ENCODE data around the gene SLITRK3. TPM values are rescaled to one million over a fixed set of nuclear protein-coding genes. Genes with fewer than 3 reads are reported as not detected.

The SLITRK3 gene
- 0.26 TPM for total RNA-seq

DNA sequence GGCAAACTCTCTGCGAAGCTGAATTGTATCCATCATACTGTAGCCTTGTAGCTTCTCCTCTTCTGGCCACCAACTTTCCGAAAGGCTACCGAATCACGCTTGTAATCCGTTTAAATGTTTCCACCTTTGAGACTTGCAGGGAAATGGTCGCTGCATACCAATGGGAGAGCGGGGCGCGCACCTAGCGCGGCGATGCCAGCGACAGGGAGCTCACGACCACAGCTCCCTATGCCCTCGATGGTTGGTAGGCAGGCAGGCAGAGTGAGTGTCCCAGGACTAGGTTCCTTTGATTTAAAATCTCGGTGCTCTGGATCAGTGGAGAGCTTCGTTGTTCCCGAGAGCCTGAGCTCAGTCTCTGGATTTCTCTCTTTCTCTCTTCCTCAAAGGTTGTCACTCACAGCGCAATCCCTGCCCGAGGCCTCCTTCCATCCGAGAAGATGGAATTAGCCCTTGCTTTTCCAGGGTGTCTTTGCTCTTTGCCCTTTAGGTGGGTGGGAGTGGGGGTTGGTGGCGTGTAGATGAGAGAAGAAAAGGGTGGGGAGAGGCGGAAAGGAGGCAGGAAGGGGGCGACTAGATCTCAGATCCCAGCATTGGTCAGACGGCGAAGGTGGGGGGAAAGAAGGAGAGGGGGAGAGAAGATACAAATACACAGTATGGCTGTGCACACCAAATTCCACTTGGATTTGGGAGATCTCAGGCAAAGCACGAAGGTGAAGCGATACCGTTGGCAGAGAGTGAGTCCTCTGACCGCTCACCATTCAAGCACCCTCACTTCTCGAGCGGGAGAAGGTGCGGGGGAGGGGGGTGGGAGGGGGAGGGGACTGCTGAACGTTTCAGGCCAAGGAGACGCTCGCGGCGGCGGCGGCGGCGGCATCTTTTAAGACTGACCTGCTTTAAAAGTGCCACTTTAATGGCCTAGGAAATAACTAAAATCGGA lies at the start of gene SLITRK3:
TSS of gene SLITRK3 (minus strand) at position 745 of the 937 bp plus-strand sequence. CDS start 5,554 bp downstream, outside the sequence.
- DNase-seq (ENCODE audit: low spot score) = no peak

DNA sequence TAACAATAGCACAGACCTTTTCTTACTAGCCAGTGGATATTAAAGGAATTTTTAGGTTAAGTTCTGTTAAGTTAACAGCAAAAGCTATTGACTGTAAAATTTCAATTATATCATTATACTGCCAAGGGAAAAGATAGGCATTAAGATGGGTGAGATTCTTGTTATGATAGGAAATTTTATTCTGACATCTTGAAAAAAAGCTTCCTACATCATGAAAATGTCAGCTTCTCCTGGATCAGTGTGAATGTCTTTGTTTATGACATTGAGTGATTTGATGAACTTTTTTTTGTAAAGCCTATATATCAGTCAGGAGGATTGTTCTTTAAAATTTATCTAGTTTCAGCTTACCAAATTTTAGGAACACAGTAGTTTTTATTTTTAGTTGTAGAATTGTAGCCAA lies 47.4 kb upstream of the SLITRK3 start:
- DNase-seq (ENCODE audit: low spot score) = no peak

DNA sequence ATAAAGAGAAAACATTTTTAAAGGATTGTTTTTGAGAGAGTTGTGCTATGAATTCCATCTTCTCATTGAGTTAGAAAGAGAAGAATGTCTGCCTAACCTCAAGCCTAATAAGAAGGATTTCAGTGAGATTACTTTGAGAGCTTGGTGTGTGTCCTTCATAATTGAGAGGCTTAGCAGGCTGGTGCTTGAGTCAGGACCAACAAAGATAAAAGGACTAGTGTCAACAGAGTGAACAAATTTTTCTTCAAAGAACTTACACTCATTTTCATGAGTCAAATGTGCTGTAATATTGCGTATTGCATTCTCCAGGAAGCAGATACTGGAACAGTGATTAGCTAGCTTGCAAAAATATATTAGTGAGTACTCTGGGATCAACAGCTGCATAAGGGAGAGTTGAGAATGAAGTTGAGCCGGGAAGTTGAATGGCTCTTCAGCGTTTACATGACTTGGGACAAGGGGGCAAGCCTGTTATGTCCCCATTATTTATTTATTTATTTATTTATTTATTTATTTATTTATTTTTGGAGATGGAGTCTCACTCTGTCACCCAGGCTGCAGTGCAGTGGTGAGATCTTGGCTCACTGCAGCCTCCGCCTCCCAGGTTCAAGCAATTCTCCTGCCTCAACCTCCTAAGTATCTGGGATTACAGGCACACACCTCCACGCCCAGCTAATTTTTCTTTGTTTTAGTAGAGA lies 37.5 kb upstream of the SLITRK3 start:
- DNase-seq (ENCODE audit: low spot score) = no peak

GRCh38 chr3:165225604-165226003 lies 29.4 kb upstream of the SLITRK3 start:
- no peak for DNase-seq (ENCODE audit: low spot score)

GRCh38 chr3:165217739-165218138 lies 21.6 kb upstream of the SLITRK3 start:
- no peak for DNase-seq (ENCODE audit: low spot score)

- no peak for DNase-seq (ENCODE audit: low spot score)
Observed at GRCh38 chr3:165212580-165212979, 16.4 kb upstream of the SLITRK3 start.

GRCh38 chr3:165211721-165212120 lies 15.5 kb upstream of the SLITRK3 start:
- DNase-seq (ENCODE audit: low spot score) = no peak

GRCh38 chr3:165210727-165211126 lies 14.5 kb upstream of the SLITRK3 start:
- no peak for DNase-seq (ENCODE audit: low spot score)

DNA sequence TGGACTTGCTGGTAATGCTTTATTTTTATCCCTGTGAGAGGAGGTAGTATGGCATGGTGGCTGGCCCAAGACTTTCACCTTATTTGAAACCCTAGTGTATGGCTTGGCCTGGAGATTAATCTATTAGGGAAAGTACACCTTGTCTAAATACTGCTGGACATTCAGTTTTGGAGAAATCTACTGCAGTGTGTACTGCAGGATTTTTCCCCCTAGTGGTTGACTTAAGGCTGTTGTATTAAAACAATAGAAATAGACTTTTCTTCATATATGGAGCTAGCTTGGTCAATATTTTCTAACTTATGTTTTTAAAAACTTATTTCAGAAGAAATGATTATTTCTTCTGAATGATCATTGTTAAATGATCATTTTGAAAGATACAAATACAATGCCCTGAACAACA lies 13.9 kb upstream of the SLITRK3 start:
- DNase-seq (ENCODE audit: low spot score) = no peak

DNA sequence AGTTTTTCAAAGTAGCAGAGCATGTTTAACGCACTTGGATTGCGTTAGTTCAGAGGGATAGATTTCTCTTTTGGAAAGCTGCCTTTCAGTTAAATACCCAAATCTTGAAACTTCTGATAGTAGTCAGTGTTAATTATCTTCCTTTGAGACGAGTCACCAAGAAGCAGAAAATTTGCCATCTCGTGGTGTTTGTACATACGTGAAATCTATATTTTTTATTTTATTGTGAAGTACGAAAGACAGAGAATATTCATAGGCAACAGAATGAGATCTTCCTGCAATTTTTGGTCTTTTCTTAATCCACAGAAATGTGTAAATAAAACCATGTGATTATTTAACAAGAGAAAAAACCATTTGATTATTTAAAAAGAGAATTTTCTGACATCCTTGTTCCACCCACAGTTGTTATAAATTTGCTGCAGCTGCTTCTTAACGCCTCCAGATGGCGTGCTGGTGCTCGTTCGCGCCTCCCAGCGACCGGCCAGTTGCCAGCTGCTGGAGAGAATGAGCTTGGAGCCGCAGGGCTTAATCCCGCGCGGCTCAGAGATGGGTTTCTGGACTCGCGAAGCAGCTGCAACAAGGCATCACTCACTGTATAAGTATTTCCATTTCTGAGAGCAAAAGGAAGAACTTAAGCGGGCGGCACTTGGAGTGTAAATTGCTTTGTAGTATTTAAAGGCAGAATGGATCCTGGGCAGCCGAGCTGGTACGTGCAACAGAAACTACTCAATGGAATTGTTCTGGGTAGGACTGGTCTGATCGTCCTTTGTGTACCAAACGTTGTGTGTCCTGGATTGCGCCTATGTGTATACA lies 10.5 kb upstream of the SLITRK3 start:
- peak; percentile 66 for DNase-seq (ENCODE audit: low spot score)

DNA sequence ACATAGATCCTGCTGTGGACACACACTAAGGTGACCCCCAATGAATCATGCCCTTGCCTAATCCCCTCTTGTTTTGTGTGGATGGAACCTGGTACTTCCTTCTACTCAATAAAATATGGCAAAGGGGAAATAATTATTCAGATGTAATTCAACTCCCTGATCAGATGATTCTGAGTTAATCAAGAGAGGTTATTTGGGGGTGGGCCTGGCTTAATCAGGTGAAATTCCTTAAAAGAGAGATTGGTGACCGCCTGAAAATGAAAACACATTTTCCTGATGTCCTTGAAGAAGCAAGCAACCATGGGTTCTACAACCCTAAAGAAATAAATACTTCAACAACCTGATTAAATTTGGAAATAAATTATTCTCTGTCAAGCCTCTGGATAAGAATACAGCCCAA lies 8.3 kb upstream of the SLITRK3 start:
- DNase-seq (ENCODE audit: low spot score) = no peak

GRCh38 chr3:165202995-165203394 lies 6.8 kb upstream of the SLITRK3 start:
- DNase-seq (ENCODE audit: low spot score) = no peak

DNA sequence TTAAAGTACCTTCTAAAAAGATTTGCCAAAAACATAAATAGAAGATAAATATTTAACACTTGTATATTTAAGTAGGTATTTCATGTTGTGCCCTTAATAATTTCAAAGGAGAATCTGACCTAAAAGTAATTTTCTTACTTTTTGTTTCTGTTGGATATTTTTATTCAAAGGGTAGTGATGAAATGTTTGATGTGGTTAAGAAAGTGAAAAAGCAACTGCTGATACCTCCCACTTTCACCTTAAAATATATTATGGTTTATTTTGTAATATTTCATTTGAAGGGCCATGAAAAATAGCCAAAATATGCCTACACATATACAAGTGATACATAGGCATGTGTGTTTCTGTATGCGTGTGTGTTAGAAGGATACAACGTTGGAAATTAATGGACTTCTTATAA lies 5.8 kb upstream of the SLITRK3 start:
- DNase-seq (ENCODE audit: low spot score) = no peak

GRCh38 chr3:165197481-165197800 lies 1.3 kb upstream of the SLITRK3 start:
- DNase-seq (ENCODE audit: low spot score) = no peak

DNA sequence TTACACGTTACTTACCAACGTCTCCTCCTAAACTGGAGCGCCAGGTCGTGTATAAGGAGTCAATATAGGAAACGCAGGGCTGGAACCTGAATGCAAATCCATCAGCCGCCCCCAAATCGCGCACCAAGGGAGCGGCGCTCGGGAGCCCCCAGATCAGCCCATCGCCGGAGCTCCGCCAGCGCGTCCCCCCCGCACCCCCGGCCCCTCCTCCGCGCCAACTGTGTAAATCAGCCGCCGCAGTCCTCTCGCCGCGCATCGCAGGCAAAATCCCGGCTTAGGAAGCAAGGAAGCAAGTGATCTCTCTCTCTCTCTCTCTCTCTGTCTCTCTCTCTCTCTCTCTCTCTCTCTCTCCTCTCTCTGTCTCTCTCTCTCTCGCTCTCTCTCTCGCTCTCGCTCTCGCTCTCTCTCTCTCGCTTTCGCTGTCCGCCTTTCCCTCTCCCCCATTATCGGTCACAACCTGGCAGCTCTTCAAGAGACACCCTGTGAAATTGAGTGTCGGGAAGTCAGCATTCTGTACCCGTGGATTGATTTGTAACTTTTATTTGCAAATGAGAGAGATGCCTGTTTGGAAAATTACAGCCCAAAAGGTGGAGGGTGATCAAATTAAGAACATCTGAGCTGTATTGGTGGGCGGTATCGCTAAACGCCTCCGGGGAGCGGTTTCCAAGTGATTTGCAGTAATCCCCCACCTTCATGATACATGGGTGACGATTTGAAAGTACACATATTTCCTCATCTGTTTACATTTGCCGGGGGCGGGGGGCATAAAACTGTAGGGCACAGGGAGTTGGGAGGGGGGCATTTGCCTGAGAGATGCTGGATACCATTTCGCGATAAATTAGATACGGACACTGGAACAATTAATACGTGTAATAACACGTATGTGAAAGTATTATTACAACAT lies 645 bp upstream of the SLITRK3 start:
- no peak for DNase-seq (ENCODE audit: low spot score)

GRCh38 chr3:165195241-165195639 lies 944 bp downstream of the SLITRK3 start:
- no peak for DNase-seq (ENCODE audit: low spot score)

DNA sequence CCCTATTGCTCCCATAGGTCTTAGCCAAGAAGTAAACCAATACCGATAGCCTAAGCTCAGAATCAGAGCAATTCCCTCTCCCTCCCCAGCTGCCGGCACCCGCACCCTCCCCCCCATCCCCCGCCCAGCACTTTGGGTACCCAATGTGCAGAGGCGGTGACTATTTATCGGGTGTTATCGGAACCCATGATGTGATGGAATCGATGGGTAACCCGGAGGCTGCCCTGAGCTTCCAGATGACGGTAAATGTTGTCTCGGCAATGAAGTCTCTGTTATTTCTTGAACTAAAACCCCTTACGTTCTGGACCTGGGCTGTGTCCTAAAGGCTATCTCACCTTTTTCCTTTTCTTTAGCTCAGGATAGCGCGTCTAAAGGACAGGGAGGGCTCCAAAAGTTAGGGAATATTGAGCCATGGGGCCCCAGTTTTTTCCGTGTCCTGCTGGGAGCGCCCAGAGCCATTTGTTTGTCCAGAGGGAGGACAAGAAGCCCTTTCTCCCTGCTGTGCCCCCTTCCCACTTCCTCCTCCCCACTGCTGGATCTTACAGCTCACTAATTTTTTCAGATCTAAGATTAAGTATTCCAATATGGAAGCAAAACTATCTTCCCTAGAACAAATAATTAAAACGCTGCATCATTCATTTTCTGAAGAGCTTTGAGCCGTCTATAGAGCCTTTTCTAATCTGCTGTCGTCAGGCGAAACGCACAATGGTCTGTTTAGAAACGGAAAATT lies 1.5 kb downstream of the SLITRK3 start:
- DNase-seq (ENCODE audit: low spot score) = no peak

DNA sequence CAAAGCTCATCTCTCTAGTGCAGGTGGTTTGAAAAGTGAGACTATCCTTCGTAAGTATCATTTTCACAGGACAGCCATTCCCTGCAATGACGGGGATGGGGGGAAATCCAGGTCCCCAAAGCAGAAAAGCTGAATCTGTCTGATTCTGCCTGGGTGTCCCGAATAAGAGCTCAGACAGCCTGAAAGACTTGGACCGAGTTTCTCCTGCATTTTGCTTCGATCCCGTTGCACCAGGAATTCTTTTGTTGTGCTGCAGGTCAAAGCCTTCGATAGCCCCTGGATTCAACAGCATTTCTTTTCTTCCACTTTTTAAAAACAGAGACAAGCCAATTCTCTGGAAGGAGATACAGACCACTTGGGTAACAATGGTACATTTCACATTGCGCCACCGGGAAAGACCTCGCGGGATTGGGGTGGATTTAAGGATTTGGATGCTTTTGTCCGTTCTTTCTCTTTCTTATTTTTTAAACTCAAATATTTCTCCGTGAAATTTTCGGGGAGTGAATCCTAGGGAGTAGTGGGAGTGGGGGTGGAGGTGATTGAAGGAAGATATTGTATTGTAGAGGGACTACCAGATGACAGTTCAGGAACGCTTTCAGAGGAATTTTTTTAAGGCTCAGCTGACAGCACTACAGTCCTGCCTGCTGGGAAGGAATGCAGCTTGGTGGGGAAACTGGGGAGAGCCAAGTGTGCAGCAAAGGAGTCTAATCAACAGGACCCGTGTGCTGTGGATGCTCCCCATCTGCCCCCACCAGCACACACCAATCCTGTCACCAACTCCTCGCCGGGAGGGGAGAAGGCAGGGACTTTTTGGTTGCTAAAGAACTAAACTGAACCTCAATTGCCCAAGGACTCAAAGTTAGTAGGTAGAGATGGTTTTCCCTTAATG lies 2.6 kb downstream of the SLITRK3 start:
- DNase-seq (ENCODE audit: low spot score) = no peak

DNA sequence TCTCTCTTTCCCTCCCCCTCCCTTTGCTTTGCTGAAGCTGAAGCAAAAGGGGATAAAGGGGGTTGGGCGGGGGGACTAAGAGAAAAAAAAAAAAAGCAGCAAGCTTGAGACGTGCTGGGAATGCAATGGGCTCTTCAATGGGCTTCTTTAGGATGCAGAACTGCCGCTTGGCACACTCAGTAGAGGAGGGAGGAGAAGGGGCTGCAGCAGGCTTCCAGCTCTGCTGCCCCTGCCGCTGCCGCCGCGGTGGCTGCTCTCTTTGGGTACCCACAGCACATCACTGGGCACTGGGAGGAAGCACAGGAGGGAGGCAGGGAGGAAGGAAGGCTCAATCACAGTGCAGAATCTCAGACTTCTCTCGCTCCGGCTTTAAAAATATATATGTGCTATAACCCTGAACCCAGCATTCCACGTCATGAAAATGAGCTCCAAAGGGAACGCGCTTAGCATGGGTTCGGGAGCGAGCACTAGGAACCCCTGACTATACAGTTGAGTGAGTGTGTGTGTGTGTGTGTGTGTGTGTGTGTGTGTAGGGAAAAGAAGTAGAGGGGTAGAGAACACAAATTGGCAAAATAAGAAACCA lies 3.5 kb downstream of the SLITRK3 start:
- no peak for DNase-seq (ENCODE audit: low spot score)
